Activated effector memory CD4-positive, alpha-beta T cell treated with Interleukin-2 at 50 U/mL for 16 hours (primary cell): ENCODE measurements around the gene FAM114A1.

Experiments used
- DNase-seq: peaks from one replicate; pipeline ENCODE4 v3.0.0-alpha.2; 2020

FAM114A1 gene

GRCh38 chr4:38867478-38868058 is at the start of gene FAM114A1:
Gene FAM114A1, plus strand, starts transcription at chr4:38867806. Its CDS starts 10,273 bp downstream, at chr4:38878079.
- DNase-seq: no peak

- DNase-seq: no peak
These were observed 49.1 kb upstream of the FAM114A1 start for GRCh38 chr4:38818441-38818976.

GRCh38 chr4:38819569-38819968 is 48.0 kb upstream of the FAM114A1 start:
- no peak for DNase-seq

- DNase-seq: no peak
These were observed 47.1 kb upstream of the FAM114A1 start for GRCh38 chr4:38820329-38821061.

GRCh38 chr4:38821739-38822138 is 45.9 kb upstream of the FAM114A1 start:
- DNase-seq: no peak

- no peak for DNase-seq
These were observed 44.8 kb upstream of the FAM114A1 start for GRCh38 chr4:38822748-38823303.

GRCh38 chr4:38823766-38824165 is 43.8 kb upstream of the FAM114A1 start:
- no peak for DNase-seq

- DNase-seq: no peak
These were observed 38.4 kb upstream of the FAM114A1 start for GRCh38 chr4:38829237-38829636.

- DNase-seq: no peak
These were observed 36.0 kb upstream of the FAM114A1 start for GRCh38 chr4:38831653-38832052.

- DNase-seq: no peak
These were observed 35.4 kb upstream of the FAM114A1 start for GRCh38 chr4:38832206-38832605.

GRCh38 chr4:38832624-38833528 is 34.7 kb upstream of the FAM114A1 start:
- no peak for DNase-seq

- DNase-seq: no peak
These were observed 33.0 kb upstream of the FAM114A1 start for GRCh38 chr4:38834570-38834969.

- no peak for DNase-seq
These were observed 30.3 kb upstream of the FAM114A1 start for GRCh38 chr4:38837334-38837733.

- no peak for DNase-seq
These were observed 29.8 kb upstream of the FAM114A1 start for GRCh38 chr4:38837849-38838248.

GRCh38 chr4:38842994-38843393 is 24.6 kb upstream of the FAM114A1 start:
- no peak for DNase-seq

GRCh38 chr4:38846015-38846414 is 21.6 kb upstream of the FAM114A1 start:
- no peak for DNase-seq

GRCh38 chr4:38855466-38855865 is 12.1 kb upstream of the FAM114A1 start:
- no peak for DNase-seq

- no peak for DNase-seq
These were observed 11.6 kb upstream of the FAM114A1 start for GRCh38 chr4:38856046-38856445.

GRCh38 chr4:38856524-38857337 is 10.9 kb upstream of the FAM114A1 start, which contains the start of gene TLR6:
Gene TLR6, minus strand, starts transcription at chr4:38856817. Its CDS starts 27,344 bp downstream, at chr4:38829473.
- DNase-seq: peak; percentile 43

- no peak for DNase-seq
These were observed 10.1 kb upstream of the FAM114A1 start for GRCh38 chr4:38857354-38858096.

GRCh38 chr4:38858097-38858420 is 9.5 kb upstream of the FAM114A1 start:
- no peak for DNase-seq
